IMR-90 (cell line): ENCODE data around the gene TMC1. TPM values are rescaled to one million over a fixed set of nuclear protein-coding genes. Genes with fewer than 3 reads are reported as not detected.

Experiments
- ATAC-seq: fragments of 200-7000 bp; cut with Tn5 transposase; 2 replicates; pipeline ENCODE4 v1.9.1; 2020; ENCODE audit warnings: low read depth, mild to moderate bottlenecking, moderate library complexity
- BruUV-seq: library from RNA; stranded (reverse); fragments of 400-500 nt; replicated peaks from 2 replicates; lab custom pipeline; 2021; lab: Mats Ljungman, UMichigan
- CTCF ChIA-PET: fragments of 300-600 bp; formaldehyde crosslinking; extraction: SDS; loops from one replicate; lab custom pipeline; 2021; ENCODE audit warnings: antibody characterized with exemption; lab: Yijun Ruan, JAX
- POLR2A ChIA-PET: fragments of 300-600 bp; sonication (Branson Sonifier 250); formaldehyde crosslinking; loops from one replicate; lab custom pipeline; 2022; ENCODE audit warnings: antibody characterized with exemption; ENCODE audit not compliant: unreplicated experiment; lab: Charles Lee
- DNase-seq: peaks from one replicate; pipeline ENCODE4 v3.0.0; 2013
- H2AFZ ChIP-seq: replicated peaks from 2 replicates; pipeline ENCODE3; 2013; ENCODE audit warnings: low read length, mild to moderate bottlenecking; ENCODE audit not compliant: poor library complexity
- H2AK5ac ChIP-seq: 2 replicates; pipeline ENCODE4 v1.6.1; 2013; ENCODE audit warnings: low read depth, low read length, inconsistent platforms
- H2AK9ac ChIP-seq: replicated peaks from 2 replicates; pipeline ENCODE3; 2013; ENCODE audit warnings: mild to moderate bottlenecking, low read depth, low read length, moderate library complexity; ENCODE audit not compliant: poor library complexity
- H2BK120ac ChIP-seq: 2 replicates; pipeline ENCODE4 v1.6.1; 2013; ENCODE audit warnings: low read depth, low read length, inconsistent platforms
- H2BK15ac ChIP-seq: 3 replicates; pipeline ENCODE4 v1.6.1; 2013; ENCODE audit warnings: low read depth, low read length, inconsistent platforms
- H2BK20ac ChIP-seq: 2 replicates; pipeline ENCODE4 v1.6.1; 2013; ENCODE audit warnings: low read depth, mild to moderate bottlenecking, inconsistent platforms, low read length, moderate library complexity
- H2BK5ac ChIP-seq: 2 replicates; pipeline ENCODE4 v1.6.1; 2013; ENCODE audit warnings: mild to moderate bottlenecking, low read depth, low read length, inconsistent platforms; ENCODE audit not compliant: poor library complexity, severe bottlenecking
- H3K14ac ChIP-seq: replicated peaks from 2 replicates; pipeline ENCODE4 v1.6.1; 2013; ENCODE audit warnings: low read depth, low read length, inconsistent platforms
- H3K18ac ChIP-seq: 2 replicates; pipeline ENCODE4 v1.6.1; 2013; ENCODE audit warnings: low read depth, low read length, control low read depth
- H3K23ac ChIP-seq: 2 replicates; pipeline ENCODE4 v1.6.1; 2013; ENCODE audit warnings: low read depth, low read length, inconsistent platforms
- H3K27ac ChIP-seq: 2 replicates; pipeline ENCODE4 v1.5.1; 2013; ENCODE audit warnings: mild to moderate bottlenecking, control low read depth, low read length; ENCODE audit not compliant: insufficient read depth
- H3K27me3 ChIP-seq: 2 replicates; pipeline ENCODE4 v1.6.1; 2013; ENCODE audit warnings: low read length; ENCODE audit not compliant: control insufficient read depth, insufficient read depth
- H3K36me3 ChIP-seq: 2 replicates; pipeline ENCODE4 v1.6.1; 2013; ENCODE audit warnings: low read length, mixed read lengths; ENCODE audit not compliant: control insufficient read depth, insufficient read depth
- H3K4ac ChIP-seq: 2 replicates; pipeline ENCODE4 v1.6.1; 2013; ENCODE audit warnings: low read depth, low read length, inconsistent platforms
- H3K4me1 ChIP-seq: 2 replicates; pipeline ENCODE4 v1.6.1; 2013; ENCODE audit warnings: low read length, mixed read lengths; ENCODE audit not compliant: control insufficient read depth, insufficient read depth
- H3K4me2 ChIP-seq: 2 replicates; pipeline ENCODE4 v1.6.1; 2013; ENCODE audit warnings: low read depth, mild to moderate bottlenecking, control low read depth, low read length, moderate library complexity
- H3K4me3 ChIP-seq: 2 replicates; pipeline ENCODE4 v1.5.1; 2013; ENCODE audit warnings: low read depth, mild to moderate bottlenecking, control low read depth, low read length, moderate library complexity; ENCODE audit not compliant: insufficient read depth
- H3K56ac ChIP-seq: 2 replicates; pipeline ENCODE4 v1.6.1; 2013; ENCODE audit warnings: low read length, inconsistent platforms; ENCODE audit not compliant: insufficient read depth; ENCODE audit errors: extremely low read depth
- H3K79me1 ChIP-seq, 2 experiments: 2 replicates each; pipeline ENCODE4 v1.6.1; 2013; ENCODE audit warnings: low read length in 2 of 2, inconsistent platforms in 1 of 2, low read depth in 1 of 2
- H3K9ac ChIP-seq: 2 replicates; pipeline ENCODE4 v1.6.1; 2013; ENCODE audit warnings: low read depth, low read length, control low read depth
- H3K9me1 ChIP-seq: 2 replicates; pipeline ENCODE4 v1.6.1; 2013; ENCODE audit warnings: low read length, inconsistent platforms; ENCODE audit not compliant: insufficient read depth
- H3K9me3 ChIP-seq: 2 replicates; pipeline ENCODE4 v1.6.1; 2013; ENCODE audit warnings: low read length; ENCODE audit not compliant: control insufficient read depth, insufficient read depth
- H4K20me1 ChIP-seq: 2 replicates; pipeline ENCODE4 v1.6.1; 2013; ENCODE audit warnings: low read length, inconsistent platforms; ENCODE audit not compliant: insufficient read depth
- H4K5ac ChIP-seq: 2 replicates; pipeline ENCODE4 v1.6.1; 2013; ENCODE audit warnings: mild to moderate bottlenecking, low read depth, low read length, control low read depth
- H4K8ac ChIP-seq, 2 experiments: 2 replicates each; pipeline ENCODE4 v1.6.1; 2013; ENCODE audit warnings: low read depth in 2 of 2, low read length in 2 of 2, control low read depth in 1 of 2, inconsistent platforms in 1 of 2
- H4K91ac ChIP-seq: 2 replicates; pipeline ENCODE4 v1.6.1; 2013; ENCODE audit warnings: low read depth, low read length, inconsistent platforms; ENCODE audit not compliant: insufficient read depth
- BHLHE40 ChIP-seq: fragments of 150-350 bp; IDR thresholded peaks from 2 replicates; pipeline ENCODE4 v1.6.1; 2016; ENCODE audit warnings: mild to moderate bottlenecking, low read depth, low read length
- CEBPB ChIP-seq: IDR thresholded peaks from 2 replicates; pipeline ENCODE4 v1.6.1; 2012; ENCODE audit warnings: low read depth, low read length, improper control_type of control experiment
- CTCF ChIP-seq: conservative IDR thresholded peaks from 2 replicates; pipeline ENCODE4 v1.5.1; 2012; ENCODE audit warnings: mild to moderate bottlenecking, low read depth, low read length, improper control_type of control experiment
- FOS ChIP-seq: fragments of 150-350 bp; IDR thresholded peaks from 2 replicates; pipeline ENCODE4 v1.6.1; 2016; ENCODE audit warnings: low read depth, low read length
- MAFK ChIP-seq: IDR thresholded peaks from 2 replicates; pipeline ENCODE4 v1.6.1; 2012; ENCODE audit warnings: low read depth, low read length, improper control_type of control experiment
- MXI1 ChIP-seq: IDR thresholded peaks from 2 replicates; pipeline ENCODE4 v1.6.1; 2012; ENCODE audit warnings: low read depth, mild to moderate bottlenecking, low read length, moderate library complexity, borderline replicate concordance
- NFE2L2 ChIP-seq: fragments of 150-350 bp; IDR thresholded peaks from 2 replicates; pipeline ENCODE4 v1.6.1; 2016; ENCODE audit warnings: low read depth, mild to moderate bottlenecking, low read length
- RAD21 ChIP-seq: IDR thresholded peaks from 2 replicates; pipeline ENCODE4 v1.6.1; 2012; ENCODE audit warnings: low read length, improper control_type of control experiment
- RFX5 ChIP-seq: IDR thresholded peaks from 2 replicates; pipeline ENCODE4 v1.8.0; 2012; ENCODE audit warnings: low read depth, mild to moderate bottlenecking, low read length, moderate library complexity
- SMC3 ChIP-seq: fragments of 150-350 bp; IDR thresholded peaks from 2 replicates; pipeline ENCODE4 v1.6.1; 2016; ENCODE audit warnings: low read depth, mild to moderate bottlenecking, antibody characterized with exemption, low read length, moderate library complexity
- USF2 ChIP-seq: fragments of 150-350 bp; IDR thresholded peaks from 2 replicates; pipeline ENCODE4 v1.6.1; 2017; ENCODE audit warnings: mild to moderate bottlenecking, antibody characterized with exemption, low read length, low read depth
- WGBS, 2 experiments: methylation state at CpG; one replicate each; pipeline versions ENCODE4 v1.1.5 to v1.1.7; 2013; ENCODE audit warnings: missing lambda C conversion rate in 2 of 2; ENCODE audit not compliant: insufficient read length in 1 of 2; ENCODE audit errors: extremely low coverage in 2 of 2; 5-methylcytosine and 5-hydroxymethylcytosine counted together
- dilution Hi-C: fragments of 300-500 bp; cut with HindIII; formaldehyde crosslinking; loops from one replicate; pipeline ENCODE4 v1.14.3; 2018; ENCODE audit warnings: low sequenced_read_pairs; ENCODE audit not compliant: unreplicated experiment
- in situ Hi-C: fragments of 300-500 bp; cut with MboI; formaldehyde crosslinking; loops from 3 replicates; pipeline ENCODE4 v1.14.3; 2019; ENCODE audit warnings: low sequenced_read_pairs, inconsistent platforms, mixed read lengths
- intact Hi-C: fragments of 100-400 bp; cut with micrococcal nuclease; formaldehyde crosslinking; loops from 2 replicates; pipeline ENCODE4 v1.10.0; 2022
- polyA plus RNA-seq, 3 experiments: library from polyadenylated mRNA; depleted of rRNA; stranded (reverse); fragments of >200 nt; gene quantifications; 2 replicates each; pipeline ENCODE4 v1.2.3, GENCODE V29; 2012; ENCODE audit warnings: low replicate concordance in 1 of 3
- total RNA-seq: library from RNA; depleted of rRNA; stranded (reverse); fragments of >200 nt; gene quantifications from 2 replicates; pipeline ENCODE4 v1.2.3, GENCODE V29; 2012

TMC1 gene
- total and polyA plus RNA-seq, 2 of the 4 experiments (the other 2 are of a cell fraction): not detected

GRCh38 chr9:72554221-72554641 lies 32.8 kb downstream of the TMC1 start (continued):
- TF ChIP-seq SMC3: no peak

- Histone ChIP-seq H3K4me2 (no peak overlapping the region), H4K91ac (0 out of 2 replicates have a peak overlapping the region, but pooled peaks have one; percentile 1), H3K27me3 (no peaks in the 10 kb centered on the region), H3K9me1 (peaks cover 8% of the 10 kb centered on the region), H3K4me1 (peaks cover 9% of the 10 kb centered on the region), H2AK9ac (no peak overlapping the region), H3K9ac (no peak overlapping the region), H2AK5ac (no peak overlapping the region), H2BK15ac (no peak overlapping the region), H3K56ac (peak overlapping the region; percentile 7; the same call in 1 of the 2 replicates), H3K36me3 (no peaks in the 10 kb centered on the region), H2AFZ (peak overlapping the region; percentile 68), H2BK120ac (peak overlapping the region; percentile 69), H4K8ac (0 out of 4 replicates have a peak overlapping the region, but pooled peaks of 1 of the 2 experiments have one; percentile 44), H2BK5ac (peak overlapping the region; percentile 81), H3K27ac (peak overlapping the region; percentile 35; the same call in 1 of the 2 replicates), H3K79me1 (peaks cover 0 to 4% of the 10 kb centered on the region in 2 experiments; a peak in 1 of 4 replicates), H3K9me3 (no peaks in the 10 kb centered on the region), H4K5ac (peak overlapping the region; percentile 19; the same call in 1 of the 2 replicates), H2BK20ac (peak overlapping the region; percentile 51), H3K18ac (peak overlapping the region; percentile 35; the same call in 1 of the 2 replicates), H3K14ac (no peak overlapping the region), H3K4ac (peak overlapping the region; percentile 44), H3K23ac (no peak overlapping the region), H4K20me1 (no peaks in the 10 kb centered on the region), H3K4me3 (no peak overlapping the region)
- no CpG with 5 or more reads among the region's 2 CpGs for WGBS, 2 experiments
- ATAC-seq: peak; percentile 74
- ChIA-PET CTCF (interaction anchor here (1.1 kb wide), 1 partner anchor 35 kb away, joined by 3 read pairs; no protein-coding TSS in a partner anchor), POLR2A (interaction anchor here (0.6 kb wide), 1 partner anchor 196 kb away, joined by 3 read pairs; no protein-coding TSS in a partner anchor)
- BruUV-seq: no TSS peak
- TF ChIP-seq FOS (peak; percentile 92), MAFK (peak; percentile 36), CEBPB (peak; percentile 96), USF2 (peak; percentile 82), RFX5 (no peak), NFE2L2 (peak; percentile 78), CTCF (no peak), MXI1 (peak; percentile 58; the same call in 1 of the 2 replicates), BHLHE40 (peak; percentile 64), RAD21 (peak; percentile 20; the same call in 1 of the 2 replicates)
- in situ Hi-C loops (loop anchor here (25.0 kb wide), 1 partner anchor 820 kb away; no protein-coding TSS in a partner anchor), dilution Hi-C loops (no loop called here), intact Hi-C loops (loop anchor here (10.0 kb wide), 1 partner anchor 83 kb away; no protein-coding TSS in a partner anchor)
- peak; percentile 97 for DNase-seq
Observed at GRCh38 chr9:72557549-72557948, 36.1 kb downstream of the TMC1 start.
